B cell (primary cell): ENCODE results near the gene EHD1. TPM values are rescaled to one million over a fixed set of nuclear protein-coding genes. Genes with fewer than 3 reads are reported as not detected.

Experiments
- ATAC-seq: fragments of 200-7000 bp; cut with Tn5 transposase; one replicate; pipeline ENCODE4 v1.10.0; 2021; ENCODE audit warnings: low read depth, mild to moderate bottlenecking, moderate number of reproducible peaks, moderate library complexity
- CTCF ChIA-PET: fragments of 350-600 bp; sonication (Branson Sonifier 250); formaldehyde crosslinking; loops from one replicate; lab custom pipeline; 2021; ENCODE audit warnings: antibody characterized with exemption, inconsistent platforms; lab: Charles Lee
- POLR2A ChIA-PET: fragments of 350-600 bp; sonication (Branson Sonifier 250); formaldehyde crosslinking; loops from one replicate; lab custom pipeline; 2021; ENCODE audit warnings: antibody characterized with exemption; lab: Charles Lee
- DNase-seq: peaks from one replicate; pipeline ENCODE4 v3.0.0; 2013
- H2AFZ ChIP-seq: 2 replicates; pipeline ENCODE4 v1.6.1; 2012; ENCODE audit warnings: mild to moderate bottlenecking, low read depth, low read length; ENCODE audit not compliant: insufficient read depth, poor library complexity, severe bottlenecking
- H3K27ac ChIP-seq, 2 donors: 1 replicate in 1 of 2; 2 replicates in 1 of 2; pipeline ENCODE4 v1.5.1; 2012 to 2013; ENCODE audit warnings: low read length in 2 of 2, mild to moderate bottlenecking in 2 of 2, moderate library complexity in 1 of 2
- H3K27me3 ChIP-seq, 4 experiments: fragments of 200-600 bp in 1 of 4; sonication (generic) in 1 of 4; replicated peaks in 1 of 4; 1 replicate in 2 of 4; 2 replicates in 2 of 4; pipeline versions ENCODE4 v1.6.1 to v1.7.0; 2013 to 2016; ENCODE audit warnings: low read length in 3 of 4, mild to moderate bottlenecking in 2 of 4, mixed read lengths in 1 of 4, moderate library complexity in 1 of 4; ENCODE audit not compliant: insufficient read depth in 4 of 4, control insufficient read depth in 3 of 4; ENCODE audit errors: control extremely low read depth in 1 of 4
- H3K36me3 ChIP-seq, 2 experiments: replicated peaks in 1 of 2; 1 replicate in 1 of 2; 2 replicates in 1 of 2; pipeline versions ENCODE4 v1.6.1 to v1.7.1; 2013; ENCODE audit warnings: low read length in 1 of 2; ENCODE audit not compliant: insufficient read depth in 2 of 2, control insufficient read depth in 1 of 2; ENCODE audit errors: control extremely low read depth in 1 of 2, extremely low read depth in 1 of 2
- H3K4me1 ChIP-seq, 2 donors: fragments of 200-600 bp in 1 of 2; sonication (generic) in 1 of 2; 1 replicate in 1 of 2; 2 replicates in 1 of 2; pipeline versions ENCODE4 v1.5.1 to v1.6.1; 2013 to 2017; ENCODE audit warnings: low read length in 2 of 2; ENCODE audit not compliant: control insufficient read depth in 2 of 2, insufficient read depth in 2 of 2
- H3K4me2 ChIP-seq: replicated peaks from 2 replicates; pipeline ENCODE3; 2012; ENCODE audit warnings: mild to moderate bottlenecking, low read depth, low read length; ENCODE audit not compliant: poor library complexity, severe bottlenecking
- H3K4me3 ChIP-seq, 5 experiments: fragments of 200-600 bp in 1 of 5; sonication (generic) in 1 of 5; 1 replicate in 3 of 5; 2 replicates in 2 of 5; pipeline versions ENCODE4 v1.5.1 to v1.7.0; 2011 to 2016; ENCODE audit warnings: low read length in 4 of 5, mild to moderate bottlenecking in 4 of 5, low read depth in 2 of 5, control low read depth in 1 of 5, moderate library complexity in 1 of 5; ENCODE audit not compliant: insufficient read depth in 1 of 5; ENCODE audit errors: control extremely low read depth in 1 of 5, extremely low read depth in 1 of 5
- H3K79me2 ChIP-seq: fragments of 200-600 bp; sonication (generic); one replicate; pipeline ENCODE4 v1.6.0; 2016; ENCODE audit warnings: low read length; ENCODE audit not compliant: control insufficient read depth, insufficient read depth
- H3K9ac ChIP-seq: fragments of 200-600 bp; sonication (generic); 2 replicates; pipeline ENCODE4 v1.6.1; 2017; ENCODE audit warnings: mild to moderate bottlenecking, low read length, moderate library complexity
- H3K9me3 ChIP-seq, 3 donors: one replicate each; pipeline versions ENCODE4 v1.6.1 to v1.7.1; 2013; ENCODE audit warnings: low read length in 2 of 3; ENCODE audit not compliant: control insufficient read depth in 2 of 3, insufficient read depth in 1 of 3; ENCODE audit errors: control extremely low read depth in 1 of 3
- H4K20me1 ChIP-seq: 2 replicates; pipeline ENCODE4 v1.6.0; 2012; ENCODE audit warnings: mild to moderate bottlenecking, low read length; ENCODE audit not compliant: insufficient read depth, control insufficient read depth, poor library complexity, severe bottlenecking
- H3K27ac Mint-ChIP-seq: one replicate; pipeline ENCODE4 v1.8.0; 2021; ENCODE audit warnings: mixed read lengths
- H3K27me3 Mint-ChIP-seq: one replicate; pipeline ENCODE4 v1.8.0; 2021; ENCODE audit warnings: mixed read lengths
- H3K4me1 Mint-ChIP-seq: one replicate; pipeline ENCODE4 v1.8.0; 2021; ENCODE audit warnings: mixed read lengths
- H3K4me3 Mint-ChIP-seq: one replicate; pipeline ENCODE4 v1.8.0; 2021; ENCODE audit warnings: mixed read lengths
- H3K9me3 Mint-ChIP-seq: one replicate; pipeline ENCODE4 v1.8.0; 2022; ENCODE audit warnings: mixed read lengths; ENCODE audit not compliant: insufficient read depth
- EZH2 ChIP-seq: IDR thresholded peaks from 2 replicates; pipeline ENCODE4 v1.6.1; 2012; ENCODE audit warnings: borderline replicate concordance, low read depth, mild to moderate bottlenecking, moderate library complexity, low read length; ENCODE audit not compliant: insufficient read depth, poor library complexity, severe bottlenecking
- WGBS: methylation state at CpG from one replicate; pipeline ENCODE4 v1.1.5; 2013; ENCODE audit warnings: missing lambda C conversion rate; ENCODE audit not compliant: insufficient coverage; 5-methylcytosine and 5-hydroxymethylcytosine counted together
- intact Hi-C: fragments of 100-400 bp; cut with micrococcal nuclease; formaldehyde crosslinking; loops from one replicate; pipeline ENCODE4 v1.10.0; 2022
- polyA plus RNA-seq: library from polyadenylated mRNA; depleted of rRNA; stranded (reverse); fragments of >200 nt; gene quantifications from 2 replicates; pipeline ENCODE4 v1.2.3, GENCODE V29; 2012
- total RNA-seq, 2 donors: library from RNA; stranded (reverse); fragments of 120-200 nt in 1 of 2; gene quantifications; 1 replicate in 1 of 2; 2 replicates in 1 of 2; pipeline versions ENCODE4 v1.2.3 to v1.2.4, GENCODE V29; 2013 to 2022
- TF ChIP-seq, protein P1 (sequence below): fragments of 200-600 bp; IDR thresholded peaks from one replicate; pipeline ENCODE4 v1.8.0; 2022; ENCODE audit warnings: antibody characterized with exemption, mild to moderate bottlenecking

EHD1 gene
- total and polyA plus RNA-seq, 2 donors (not counting 1 experiment from before 2014, with no cell fraction given), result 208 to 280 TPM

DNA sequence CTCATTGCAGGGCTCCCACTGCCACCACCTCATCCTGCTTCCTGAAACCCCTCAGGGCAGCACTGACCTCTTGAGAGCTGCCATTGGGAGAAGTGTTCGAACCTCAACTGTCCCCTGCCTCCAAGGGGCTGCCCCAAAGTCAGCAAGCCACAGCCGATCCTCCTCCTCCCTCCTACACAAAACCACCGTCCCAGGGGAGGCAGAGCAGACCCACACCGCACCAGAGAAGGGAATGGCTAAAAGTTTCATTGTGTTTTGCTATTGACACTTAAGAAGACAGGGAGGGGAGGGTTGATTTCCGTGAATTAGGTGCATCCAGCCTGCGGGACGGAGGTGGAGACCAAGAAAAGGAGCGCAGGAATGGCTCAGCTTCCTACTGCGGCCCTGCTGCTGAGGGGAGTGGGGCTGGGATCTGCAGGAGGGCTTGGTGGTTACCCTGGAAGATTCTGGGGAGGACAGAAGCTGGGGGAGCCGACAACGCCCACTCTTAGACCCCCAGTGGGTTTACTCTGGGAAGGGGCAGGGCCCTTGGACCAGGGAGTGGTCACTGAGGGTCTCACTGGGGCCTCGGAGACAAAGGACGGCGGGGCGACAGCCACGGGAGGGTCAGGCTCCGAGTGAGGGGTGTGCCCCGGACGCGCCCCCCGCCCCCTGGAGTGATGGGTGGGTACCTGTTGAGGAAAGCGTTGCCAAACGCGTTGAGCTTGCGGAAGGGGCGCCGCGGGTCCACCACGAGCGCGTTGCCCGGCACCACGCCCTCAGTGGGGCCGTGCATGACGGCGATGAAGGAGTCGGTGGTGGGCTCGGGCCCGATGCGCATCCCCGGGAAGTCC lies 815 bp downstream of the EHD1 start:
- Mint-ChIP-seq H3K4me1 (peaks cover 71% of the 10 kb centered on the region), H3K9me3 (no peaks in the 10 kb centered on the region), H3K27ac (peak overlapping the region; percentile 94), H3K4me3 (peak overlapping the region; percentile 95), H3K27me3 (no peaks in the 10 kb centered on the region)
- peak; percentile 8 for ATAC-seq
- CTCF ChIA-PET, result interaction anchor here (0.7 to 30.2 kb wide), 5 partner anchors 10 to 21 kb away, joined by 3 to 1254 read pairs (median 9); partner anchors contain the start of gene CDC42BPG
- Histone ChIP-seq H4K20me1 (peaks cover 55% of the 10 kb centered on the region), H3K36me3 (peaks cover 0 to 27% of the 10 kb centered on the region in 2 experiments), H3K4me3 (peak overlapping the region; percentile 78 to 99 (median 92)), H3K9me3 (peaks cover 0 to 4% (median 0%) of the 10 kb centered on the region in 3 donors), H3K27ac (peak overlapping the region; percentile 47 to 79), H3K27me3 (no peaks in the 10 kb centered on the region), H3K4me1 (peaks cover 57 to 69% of the 10 kb centered on the region in 2 donors), H3K9ac (peak overlapping the region; percentile 99), H2AFZ (peak overlapping the region; percentile 49), H3K79me2 (peaks cover 58% of the 10 kb centered on the region), H3K4me2 (peak overlapping the region; percentile 95)
- peak; percentile 64 for DNase-seq
- no peak for TF ChIP-seq EZH2
- TF ChIP-seq, protein P1, sequence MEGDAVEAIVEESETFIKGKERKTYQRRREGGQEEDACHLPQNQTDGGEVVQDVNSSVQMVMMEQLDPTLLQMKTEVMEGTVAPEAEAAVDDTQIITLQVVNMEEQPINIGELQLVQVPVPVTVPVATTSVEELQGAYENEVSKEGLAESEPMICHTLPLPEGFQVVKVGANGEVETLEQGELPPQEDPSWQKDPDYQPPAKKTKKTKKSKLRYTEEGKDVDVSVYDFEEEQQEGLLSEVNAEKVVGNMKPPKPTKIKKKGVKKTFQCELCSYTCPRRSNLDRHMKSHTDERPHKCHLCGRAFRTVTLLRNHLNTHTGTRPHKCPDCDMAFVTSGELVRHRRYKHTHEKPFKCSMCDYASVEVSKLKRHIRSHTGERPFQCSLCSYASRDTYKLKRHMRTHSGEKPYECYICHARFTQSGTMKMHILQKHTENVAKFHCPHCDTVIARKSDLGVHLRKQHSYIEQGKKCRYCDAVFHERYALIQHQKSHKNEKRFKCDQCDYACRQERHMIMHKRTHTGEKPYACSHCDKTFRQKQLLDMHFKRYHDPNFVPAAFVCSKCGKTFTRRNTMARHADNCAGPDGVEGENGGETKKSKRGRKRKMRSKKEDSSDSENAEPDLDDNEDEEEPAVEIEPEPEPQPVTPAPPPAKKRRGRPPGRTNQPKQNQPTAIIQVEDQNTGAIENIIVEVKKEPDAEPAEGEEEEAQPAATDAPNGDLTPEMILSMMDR, result no peak
- POLR2A ChIA-PET, result interaction anchor here (0.5 to 10.0 kb wide), 13 partner anchors 9 to 985 kb away, joined by 3 to 158 read pairs (median 4); partner anchors contain the start of gene ARL2
- intact Hi-C loops, result loop anchor here (1.0 to 2.0 kb wide), 6 partner anchors 12 to 132 kb away; partner anchors contain the start of genes ATG2A and MAP4K2
- WGBS, result under 1% methylated on average over 38 of the region's 41 CpGs
